HG03520 (cell line): ENCODE data around the gene CFAP107.

ENCODE experiments used
- ATAC-seq: cut with Tn5 transposase; IDR thresholded peaks from one replicate; pipeline ENCODE4 v1.9.1; 2021; ENCODE audit warnings: mild to moderate bottlenecking, moderate library complexity; ENCODE audit not compliant: unreplicated experiment

CFAP107 gene

DNA sequence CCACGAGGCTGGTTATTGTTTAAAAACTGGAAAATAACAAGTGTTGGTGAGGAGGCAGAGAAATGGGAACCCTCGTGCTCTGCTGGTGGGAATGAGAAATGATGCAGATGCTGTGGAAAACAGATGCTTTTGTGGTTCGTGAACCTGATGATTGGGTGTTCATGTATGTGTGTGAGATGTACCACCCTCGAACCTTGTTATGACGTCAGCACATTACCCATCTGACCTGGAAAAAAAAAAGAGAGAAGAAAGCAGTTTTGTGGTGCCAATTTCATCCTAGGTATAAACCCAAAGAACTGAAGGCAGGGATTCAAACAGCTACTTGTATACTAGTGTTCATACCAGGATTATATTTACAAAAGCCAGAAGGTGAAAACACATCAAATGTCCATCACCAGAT, 6.4 kb upstream of the CFAP107 start:
- no peak for ATAC-seq

DNA sequence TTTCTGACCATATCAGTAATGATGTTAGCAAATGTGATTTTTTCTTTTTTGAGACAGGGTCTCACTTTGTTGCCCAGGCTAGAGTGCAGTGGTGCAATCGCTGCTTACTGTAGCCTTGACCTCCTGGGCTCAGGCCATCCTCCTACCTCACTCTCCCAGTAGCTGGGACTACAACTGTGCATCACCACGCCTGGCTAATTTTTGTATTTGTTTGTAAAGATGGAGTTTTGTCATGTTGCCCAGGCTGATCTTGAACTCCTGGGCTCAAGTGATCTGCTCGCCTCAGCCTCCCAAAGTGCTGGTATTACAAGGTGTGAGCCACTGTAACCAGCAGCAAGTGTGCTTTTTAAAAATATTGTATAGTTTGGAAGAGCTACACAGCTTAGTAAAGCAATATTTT, 4.1 kb upstream of the CFAP107 start:
- no peak for ATAC-seq

- no peak for ATAC-seq
These were observed 641 bp upstream of the CFAP107 start for GRCh38 chr1:12745126-12745991.

DNA sequence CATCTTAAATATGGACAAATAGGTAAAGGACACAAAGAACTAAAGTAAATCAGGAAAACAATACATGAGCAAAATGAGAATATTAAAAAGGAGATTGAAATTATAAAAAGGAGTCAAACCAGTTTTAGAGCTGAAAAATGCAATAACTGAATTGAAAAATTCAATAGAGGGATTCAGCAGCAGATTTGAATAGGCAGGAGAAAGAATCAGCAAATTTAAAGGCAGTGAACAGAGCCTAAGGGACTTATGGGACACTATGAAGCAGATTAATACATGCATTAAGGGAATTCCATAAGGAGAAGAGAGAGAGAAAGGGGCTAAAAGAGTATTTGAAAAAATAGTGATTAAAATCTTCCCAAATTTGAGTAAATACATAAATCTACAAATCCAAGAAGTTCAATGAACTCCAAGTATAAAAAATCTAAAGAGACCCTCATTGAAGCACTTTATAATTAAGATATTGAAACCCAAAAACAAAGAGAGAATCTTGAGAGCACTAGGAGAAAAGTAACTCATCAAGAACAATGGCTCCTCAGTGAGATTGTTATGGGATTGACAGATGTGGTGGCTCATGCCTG, 2.9 kb downstream of the CFAP107 start:
- ATAC-seq, result no peak

DNA sequence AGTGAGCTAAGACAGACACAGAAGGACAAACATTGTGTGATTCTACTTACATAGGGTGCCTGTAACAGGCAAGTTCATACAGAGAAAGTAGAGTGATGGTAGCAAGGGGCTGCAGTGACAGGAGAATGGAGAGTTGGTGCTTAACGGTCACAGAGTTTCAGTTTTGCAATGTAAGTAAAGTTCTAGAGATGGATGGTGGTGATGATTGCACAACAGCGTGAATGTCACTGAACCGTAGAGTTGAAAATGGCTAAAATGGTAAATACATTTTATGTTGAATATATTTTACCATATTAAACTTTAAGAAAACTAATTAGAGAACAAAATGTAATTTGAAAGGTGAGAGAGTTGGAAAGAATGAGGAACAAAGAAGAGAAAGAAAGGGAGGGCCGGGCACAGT, 8.7 kb downstream of the CFAP107 start:
- no peak for ATAC-seq

DNA sequence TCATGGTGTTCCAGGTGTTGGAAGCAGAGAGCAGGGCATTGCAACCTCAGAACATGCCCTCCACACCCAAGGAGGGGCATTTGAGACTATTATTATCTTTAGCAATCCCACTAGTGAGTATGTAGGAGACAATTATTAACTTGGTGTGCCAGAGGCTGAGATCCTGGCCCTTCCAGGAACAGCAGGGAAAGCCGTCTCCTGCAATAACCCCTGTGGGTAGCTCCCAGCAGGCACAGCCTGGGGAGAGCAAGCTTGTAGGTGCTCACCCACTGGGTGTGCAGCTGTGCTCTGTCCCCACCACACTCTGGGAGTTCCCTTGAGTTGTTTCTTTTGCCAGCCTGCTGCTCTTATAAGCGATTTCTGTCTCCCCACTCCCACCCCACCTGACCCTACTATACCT, 10.3 kb downstream of the CFAP107 start:
- no peak for ATAC-seq

- no peak for ATAC-seq
These were observed 10.9 kb downstream of the CFAP107 start for GRCh38 chr1:12756768-12757413.

- no peak for ATAC-seq
These were observed 11.8 kb downstream of the CFAP107 start for GRCh38 chr1:12757836-12758235.

- no peak for ATAC-seq
These were observed 14.3 kb downstream of the CFAP107 start for GRCh38 chr1:12760256-12760795.

DNA sequence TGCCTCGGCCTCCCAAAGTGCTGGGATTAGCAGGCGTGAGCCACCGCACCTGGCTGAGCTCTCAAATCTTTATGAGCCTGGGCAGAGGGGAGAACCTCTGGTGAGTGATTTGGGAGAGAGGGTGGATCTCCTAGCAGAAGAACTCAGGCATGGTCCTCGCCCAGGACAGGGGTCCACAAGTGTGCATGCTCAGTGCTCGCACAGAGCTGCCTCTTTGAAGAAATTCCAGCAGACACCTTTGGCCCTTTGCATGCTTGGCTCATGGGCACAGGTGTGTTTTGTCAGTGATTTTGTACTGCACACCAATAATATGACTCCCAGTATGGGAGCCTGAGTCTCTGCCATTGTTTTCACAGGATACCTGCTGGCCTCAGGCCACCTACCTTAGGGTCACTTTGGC, 15.8 kb downstream of the CFAP107 start:
- ATAC-seq, result no peak

DNA sequence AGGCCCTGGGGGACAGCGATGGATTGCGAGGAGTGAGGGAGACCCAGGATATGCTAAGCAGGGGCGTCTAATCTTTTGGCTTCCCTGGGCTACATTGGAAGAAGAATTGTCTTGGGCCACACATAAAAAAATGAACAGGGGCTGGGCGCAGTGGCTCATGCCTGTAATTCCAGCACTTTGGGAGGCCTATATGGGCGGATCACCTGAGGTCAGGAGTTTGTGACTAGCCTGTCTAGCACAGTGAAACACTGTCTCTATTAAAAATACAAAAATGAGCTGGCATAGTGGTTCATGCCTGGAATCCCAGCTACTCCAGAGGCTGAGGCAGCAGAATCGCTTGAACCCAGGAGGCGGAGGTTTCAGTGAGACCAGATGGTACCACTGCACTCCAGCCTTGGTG, 16.8 kb downstream of the CFAP107 start:
- ATAC-seq, result no peak

- ATAC-seq, result no peak
These were observed 17.5 kb downstream of the CFAP107 start for GRCh38 chr1:12763479-12763878.

- ATAC-seq, result no peak
These were observed 18.0 kb downstream of the CFAP107 start for GRCh38 chr1:12764016-12764415.

DNA sequence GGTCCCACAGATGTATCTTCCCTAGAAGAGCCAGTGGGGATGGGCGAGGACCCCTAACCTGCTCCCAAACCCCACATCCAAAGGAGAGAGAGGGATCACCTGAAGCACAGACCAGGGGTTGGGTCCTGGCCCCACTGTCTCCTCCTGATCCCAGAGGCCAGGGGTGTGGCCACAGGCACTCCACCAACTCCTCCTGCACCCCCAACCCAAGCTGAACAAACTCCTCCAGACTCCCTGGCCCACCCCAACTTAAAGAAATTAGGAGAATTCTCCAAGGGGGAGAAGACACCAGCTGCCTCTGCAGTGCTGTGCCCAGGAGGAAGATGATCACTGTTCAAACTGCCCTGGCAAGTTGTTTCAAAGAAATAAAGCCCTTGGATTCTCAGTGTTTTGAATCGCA, 23.0 kb downstream of the CFAP107 start:
- ATAC-seq, result no peak

- ATAC-seq, result no peak
These were observed 24.0 kb downstream of the CFAP107 start for GRCh38 chr1:12769976-12770505.

DNA sequence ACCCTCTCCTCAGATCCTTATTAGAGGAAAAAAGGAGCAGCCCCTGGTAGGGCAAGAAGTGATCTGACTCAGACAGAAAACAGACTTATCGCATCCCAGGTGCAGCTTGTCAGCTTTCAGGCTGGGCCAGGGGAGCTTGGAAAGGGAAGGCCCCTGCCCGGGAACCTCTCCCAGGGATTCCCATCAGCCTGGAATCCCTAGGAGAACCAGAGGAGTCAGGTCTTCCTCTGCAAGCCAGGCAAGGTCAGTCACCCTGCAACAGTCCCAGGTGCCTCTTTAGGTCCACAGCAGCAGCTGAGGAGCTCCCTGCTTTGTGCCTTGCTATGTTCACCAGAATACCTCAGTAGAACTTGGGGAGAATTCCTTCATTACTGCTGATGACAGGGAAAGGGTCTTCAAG, 24.6 kb downstream of the CFAP107 start:
- no peak for ATAC-seq

DNA sequence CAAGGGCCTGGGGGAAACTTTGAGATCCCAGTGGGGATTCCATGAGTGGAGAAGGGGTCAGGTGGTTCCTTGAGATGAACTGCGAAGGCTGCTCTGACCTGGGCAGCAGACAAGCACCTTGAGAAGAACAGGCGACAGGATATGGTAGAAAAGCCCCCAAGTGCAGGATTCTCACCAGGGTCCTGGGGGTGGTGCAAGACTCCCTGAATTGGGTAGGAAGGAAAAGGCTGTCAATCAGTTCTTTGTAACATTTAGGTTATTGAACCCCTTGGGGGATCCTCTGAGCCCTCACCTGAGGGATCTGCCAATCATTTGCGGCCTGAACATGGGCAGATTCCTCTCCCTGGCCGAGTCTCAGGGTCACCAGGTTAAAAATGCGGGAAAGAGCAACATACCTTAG, 25.2 kb downstream of the CFAP107 start:
- no peak for ATAC-seq

- no peak for ATAC-seq
These were observed 26.5 kb downstream of the CFAP107 start for GRCh38 chr1:12772520-12772919.

GRCh38 chr1:12773438-12773837, 27.4 kb downstream of the CFAP107 start, which contains the start of gene PRAMEF12:
TSS of gene PRAMEF12 (plus strand) at chr1:12773738. CDS start at chr1:12774868, 1,130 bp downstream.
- no peak for ATAC-seq

- no peak for ATAC-seq
These were observed 28.9 kb downstream of the CFAP107 start for GRCh38 chr1:12774801-12775345.

- no peak for ATAC-seq
These were observed 29.4 kb downstream of the CFAP107 start for GRCh38 chr1:12775443-12775842.
